DOHH2 (cell line): ENCODE measurements around the gene ZNF563.

Experiments used
- H3F3A ChIP-seq: fragments of 200-600 bp; sonication (generic), shearing (Covaris generic); 2 replicates; pipeline ENCODE4 v1.6.0; 2016; ENCODE audit warnings: antibody characterized with exemption, mild to moderate bottlenecking; ENCODE audit not compliant: control insufficient read depth, insufficient read depth
- H3K27ac ChIP-seq: fragments of 200-600 bp; sonication (generic); 2 replicates; pipeline ENCODE4 v1.5.1; 2014; ENCODE audit warnings: low read depth, mild to moderate bottlenecking, low read length, moderate library complexity
- H3K27me3 ChIP-seq: fragments of 200-600 bp; sonication (generic); 2 replicates; pipeline ENCODE4 v1.6.1; 2014; ENCODE audit warnings: mild to moderate bottlenecking, low read length, mixed read lengths; ENCODE audit not compliant: control insufficient read depth
- H3K36me3 ChIP-seq: fragments of 200-600 bp; sonication (generic); 2 replicates; pipeline ENCODE4 v1.6.1; 2014; ENCODE audit warnings: mild to moderate bottlenecking, low read length, moderate library complexity, mixed read lengths; ENCODE audit not compliant: control insufficient read depth
- H3K4me1 ChIP-seq: fragments of 200-600 bp; sonication (generic); 2 replicates; pipeline ENCODE4 v1.6.1; 2014; ENCODE audit warnings: mild to moderate bottlenecking, low read length, mixed read lengths; ENCODE audit not compliant: control insufficient read depth
- H3K4me2 ChIP-seq: fragments of 200-600 bp; sonication (generic); 2 replicates; pipeline ENCODE4 v1.6.0; 2014; ENCODE audit warnings: mild to moderate bottlenecking, low read length, moderate library complexity
- H3K4me3 ChIP-seq: fragments of 200-600 bp; sonication (generic); 2 replicates; pipeline ENCODE4 v1.5.1; 2014; ENCODE audit warnings: mild to moderate bottlenecking, low read length, mixed read lengths
- H3K79me2 ChIP-seq: fragments of 200-600 bp; sonication (generic); 2 replicates; pipeline ENCODE4 v1.6.1; 2014; ENCODE audit warnings: mild to moderate bottlenecking, low read length, mixed read lengths; ENCODE audit not compliant: control insufficient read depth
- H3K9me2 ChIP-seq: fragments of 200-600 bp; sonication (generic); replicated peaks from 2 replicates; pipeline ENCODE4 v1.6.1; 2014; ENCODE audit warnings: mild to moderate bottlenecking, low read length, mixed read lengths; ENCODE audit not compliant: control insufficient read depth
- H3K9me3 ChIP-seq: fragments of 200-600 bp; sonication (generic); 2 replicates; pipeline ENCODE4 v1.6.1; 2014; ENCODE audit warnings: antibody characterized with exemption, low read length, mixed read lengths; ENCODE audit not compliant: control insufficient read depth, insufficient read depth
- H4K20me1 ChIP-seq: fragments of 200-600 bp; sonication (generic); 2 replicates; pipeline ENCODE4 v1.6.0; 2014; ENCODE audit warnings: low read depth, mild to moderate bottlenecking, antibody characterized with exemption, low read length, moderate library complexity; ENCODE audit not compliant: control insufficient read depth, insufficient read depth
- CTCF ChIP-seq: fragments of 200-600 bp; sonication (generic); IDR thresholded peaks from one replicate; pipeline ENCODE4 v1.5.1; 2014; ENCODE audit warnings: antibody characterized with exemption, mild to moderate bottlenecking, low read depth, low read length; ENCODE audit not compliant: poor library complexity, severe bottlenecking
- EZH2phosphoT487 ChIP-seq: fragments of 200-600 bp; sonication (generic); IDR thresholded peaks from 2 replicates; pipeline ENCODE4 v1.6.1; 2017; ENCODE audit warnings: borderline replicate concordance, mild to moderate bottlenecking, antibody characterized with exemption, low read length, moderate library complexity, mixed read lengths

The ZNF563 gene

GRCh38 chr19:12353375-12353774 lies 19.9 kb upstream of the ZNF563 start:
- TF ChIP-seq CTCF (no peak), EZH2phosphoT487 (no peak)
- Histone ChIP-seq H3K4me1 (no peaks in the 10 kb centered on the region), H3F3A (no peaks in the 10 kb centered on the region), H3K9me3 (peaks cover 45% of the 10 kb centered on the region), H3K4me2 (no peak overlapping the region), H3K27me3 (no peaks in the 10 kb centered on the region), H3K27ac (no peak overlapping the region), H3K4me3 (no peak overlapping the region), H3K36me3 (peaks cover 16% of the 10 kb centered on the region), H3K79me2 (no peaks in the 10 kb centered on the region), H3K9me2 (no peaks in the 10 kb centered on the region), H4K20me1 (no peaks in the 10 kb centered on the region)

- TF ChIP-seq CTCF: no peak
- no peak for TF ChIP-seq EZH2phosphoT487
- Histone ChIP-seq H3K4me3 (no peak overlapping the region), H3K4me2 (no peak overlapping the region), H3K79me2 (no peaks in the 10 kb centered on the region), H3K9me2 (no peaks in the 10 kb centered on the region), H3K36me3 (peaks cover 16% of the 10 kb centered on the region), H3K27me3 (no peaks in the 10 kb centered on the region), H3K9me3 (peaks cover 47% of the 10 kb centered on the region), H3F3A (no peaks in the 10 kb centered on the region), H3K27ac (no peak overlapping the region), H4K20me1 (no peaks in the 10 kb centered on the region), H3K4me1 (no peaks in the 10 kb centered on the region)
These were observed 17.4 kb upstream of the ZNF563 start for GRCh38 chr19:12350890-12351197.

GRCh38 chr19:12350185-12350889 lies 16.9 kb upstream of the ZNF563 start:
- H3K27ac ChIP-seq: no peak overlapping the region
- H3K9me2 ChIP-seq: no peaks in the 10 kb centered on the region
- no peaks in the 10 kb centered on the region for H3K27me3 ChIP-seq
- H3K4me3 ChIP-seq: no peak overlapping the region
- H3K4me2 ChIP-seq: no peak overlapping the region
- TF ChIP-seq EZH2phosphoT487 (no peak), CTCF (no peak)
- no peaks in the 10 kb centered on the region for H3F3A ChIP-seq
- H3K79me2 ChIP-seq: no peaks in the 10 kb centered on the region
- peaks cover 16% of the 10 kb centered on the region for H3K36me3 ChIP-seq
- H3K9me3 ChIP-seq: peaks cover 44% of the 10 kb centered on the region
- H4K20me1 ChIP-seq: no peaks in the 10 kb centered on the region
- no peaks in the 10 kb centered on the region for H3K4me1 ChIP-seq
